Measurements from ENCODE around the gene EYA3. TPM values are rescaled to one million over a fixed set of nuclear protein-coding genes. Genes with fewer than 3 reads are reported as not detected.

Gene EYA3
- total RNA-seq, 1 experiment from 2014 or later: 17.1 TPM

GRCh38 chr1:27951396-27951795, 137.0 kb downstream of the EYA3 start:
- Histone ChIP-seq H3K27me3 (ENCODE audit: low read length) (no peaks in the 10 kb centered on the region), H3K9me2 (replicated peaks; ENCODE audit: low read length) (no peaks in the 10 kb centered on the region), H3K4me3 (ENCODE audit: low read length) (no peak overlapping the region), H3F3A (ENCODE audit: low read length, unreplicated experiment) (no peaks in the 10 kb centered on the region), H2AFZ (ENCODE audit: low read length) (no peak overlapping the region), H3K79me2 (ENCODE audit: low read length) (no peaks in the 10 kb centered on the region), H3K9me3 (ENCODE audit: low read length) (no peaks in the 10 kb centered on the region), H3K36me3 (ENCODE audit: low read depth, low read length) (no peaks in the 10 kb centered on the region), H3K9ac (ENCODE audit: low read length) (no peak overlapping the region), H3K27ac (ENCODE audit: low read length) (no peak overlapping the region), H3K4me2 (ENCODE audit: low read length) (no peak overlapping the region), H3K4me1 (ENCODE audit: insufficient read depth, low read length) (no peaks in the 10 kb centered on the region), H4K20me1 (ENCODE audit: low read length) (no peaks in the 10 kb centered on the region)
- DNase-seq (no peak), ATAC-seq (peak; percentile 22; the same call in 1 of the 2 replicates)
- TF ChIP-seq EZH2 (IDR thresholded peaks at IDR 0.05; ENCODE audit: low read length, unreplicated experiment) (no peak), CTCF (conservative IDR thresholded peaks at IDR 0.05; ENCODE audit: low read depth, low read length) (no peak), EZH2phosphoT487 (IDR thresholded peaks at IDR 0.05; ENCODE audit: borderline replicate concordance, low read length) (no peak)
- POLR2A ChIA-PET (ENCODE audit: unreplicated experiment): no interaction called here
- intact Hi-C loops (cut with micrococcal nuclease): no loop called here
- no TSS peak for BruUV-seq (replicated peaks)
- CTCF ChIA-PET: no interaction called here

- intact Hi-C loops (cut with micrococcal nuclease): no loop called here
- CTCF ChIA-PET: no interaction called here
- no peak overlapping the region for H2AFZ ChIP-seq (ENCODE audit: low read length)
These were observed 139.4 kb downstream of the EYA3 start for GRCh38 chr1:27949027-27949426.

GRCh38 chr1:27945020-27945419, 143.4 kb downstream of the EYA3 start:
- ATAC-seq (no peak), DNase-seq (no peak)
- ChIA-PET POLR2A (ENCODE audit: unreplicated experiment) (no interaction called here), CTCF (no interaction called here)
- H3K36me3 ChIP-seq (ENCODE audit: low read depth, low read length): no peaks in the 10 kb centered on the region
- no TSS peak for BruUV-seq (replicated peaks)
- no peaks in the 10 kb centered on the region for H3K27me3 ChIP-seq (ENCODE audit: low read length)
- H3K4me2 ChIP-seq (ENCODE audit: low read length): no peak overlapping the region
- H3K9me2 ChIP-seq (replicated peaks; ENCODE audit: low read length): no peaks in the 10 kb centered on the region
- intact Hi-C loops (cut with micrococcal nuclease): no loop called here
- H2AFZ ChIP-seq (ENCODE audit: low read length): no peak overlapping the region
- no peaks in the 10 kb centered on the region for H3K4me1 ChIP-seq (ENCODE audit: insufficient read depth, low read length)
- H3K4me3 ChIP-seq (ENCODE audit: low read length): no peak overlapping the region
- no peak overlapping the region for H3K9ac ChIP-seq (ENCODE audit: low read length)
- no peaks in the 10 kb centered on the region for H3K79me2 ChIP-seq (ENCODE audit: low read length)
- no peak overlapping the region for H3K27ac ChIP-seq (ENCODE audit: low read length)
- TF ChIP-seq EZH2 (IDR thresholded peaks at IDR 0.05; ENCODE audit: low read length, unreplicated experiment) (no peak), EZH2phosphoT487 (IDR thresholded peaks at IDR 0.05; ENCODE audit: borderline replicate concordance, low read length) (no peak), CTCF (conservative IDR thresholded peaks at IDR 0.05; ENCODE audit: low read depth, low read length) (no peak)
- H4K20me1 ChIP-seq (ENCODE audit: low read length): no peaks in the 10 kb centered on the region
- H3F3A ChIP-seq (ENCODE audit: low read length, unreplicated experiment): no peaks in the 10 kb centered on the region
- H3K9me3 ChIP-seq (ENCODE audit: low read length): no peaks in the 10 kb centered on the region

More at GRCh38 chr1:27949027-27949426, 139.4 kb downstream of the EYA3 start:
- Histone ChIP-seq H3K27ac (ENCODE audit: low read length) (no peak overlapping the region), H4K20me1 (ENCODE audit: low read length) (no peaks in the 10 kb centered on the region), H3K4me3 (ENCODE audit: low read length) (no peak overlapping the region), H3K36me3 (ENCODE audit: low read depth, low read length) (no peaks in the 10 kb centered on the region), H3K27me3 (ENCODE audit: low read length) (no peaks in the 10 kb centered on the region), H3K9ac (ENCODE audit: low read length) (no peak overlapping the region), H3K4me1 (ENCODE audit: insufficient read depth, low read length) (no peaks in the 10 kb centered on the region), H3K79me2 (ENCODE audit: low read length) (no peaks in the 10 kb centered on the region), H3F3A (ENCODE audit: low read length, unreplicated experiment) (no peaks in the 10 kb centered on the region), H3K4me2 (ENCODE audit: low read length) (no peak overlapping the region), H3K9me3 (ENCODE audit: low read length) (no peaks in the 10 kb centered on the region), H3K9me2 (replicated peaks; ENCODE audit: low read length) (no peaks in the 10 kb centered on the region)
- no TSS peak for BruUV-seq (replicated peaks)
- POLR2A ChIA-PET (ENCODE audit: unreplicated experiment): no interaction called here
- no peak for TF ChIP-seq EZH2phosphoT487 (IDR thresholded peaks at IDR 0.05; ENCODE audit: borderline replicate concordance, low read length)
- TF ChIP-seq CTCF (conservative IDR thresholded peaks at IDR 0.05; ENCODE audit: low read depth, low read length): no peak
- TF ChIP-seq EZH2 (IDR thresholded peaks at IDR 0.05; ENCODE audit: low read length, unreplicated experiment): no peak
- DNase-seq: no peak
- ATAC-seq: no peak

Data from PC-3 (cell line).